GM19035 (cell line): Measurements from ENCODE around the gene LRP1B.

Source experiments
- ATAC-seq: cut with Tn5 transposase; IDR thresholded peaks from one replicate; pipeline ENCODE4 v1.9.1; 2021; ENCODE audit not compliant: unreplicated experiment

LRP1B gene

DNA sequence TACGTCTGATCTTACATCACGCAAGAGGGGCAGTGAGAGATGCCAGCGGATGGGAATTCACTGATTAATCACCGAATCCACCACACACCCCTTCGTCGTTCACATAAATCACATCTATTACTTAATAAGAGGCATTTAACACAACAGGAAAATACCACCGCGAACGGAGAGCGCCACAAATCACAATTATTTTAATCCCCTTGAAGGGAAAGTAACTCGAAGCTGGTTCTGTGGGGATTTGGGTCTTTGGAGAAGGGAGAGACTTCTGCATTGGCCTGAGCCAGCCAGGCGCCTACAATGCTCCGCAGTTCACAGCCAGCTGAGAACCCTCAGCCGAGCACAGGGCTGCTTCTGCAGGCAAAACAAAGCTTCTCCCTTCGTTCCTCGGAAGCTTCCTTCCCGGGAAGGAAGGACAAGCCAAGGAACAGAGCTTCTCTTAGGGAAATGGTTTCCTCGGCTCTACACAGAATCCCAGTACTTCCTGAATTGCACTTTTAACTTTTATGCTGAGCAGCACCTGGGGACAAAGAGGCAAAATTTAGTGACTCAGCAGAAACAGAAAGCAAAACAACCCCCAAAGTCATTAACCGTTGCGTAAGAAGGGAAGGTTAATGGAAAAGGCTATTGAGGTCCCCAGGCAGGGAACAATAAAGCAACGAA, at the start of gene LRP1B:
Gene LRP1B (minus strand): TSS at position 7 of the 660 bp plus-strand sequence. CDS start 287 bp downstream, outside the sequence.
- ATAC-seq = peak; percentile 40

GRCh38 chr2:142179686-142180085, 48.9 kb upstream of the LRP1B start:
- ATAC-seq = no peak

- ATAC-seq = no peak
Measured at GRCh38 chr2:142178604-142179003, 47.8 kb upstream of the LRP1B start.

- no peak for ATAC-seq
Measured at GRCh38 chr2:142176941-142177340, 46.1 kb upstream of the LRP1B start.

DNA sequence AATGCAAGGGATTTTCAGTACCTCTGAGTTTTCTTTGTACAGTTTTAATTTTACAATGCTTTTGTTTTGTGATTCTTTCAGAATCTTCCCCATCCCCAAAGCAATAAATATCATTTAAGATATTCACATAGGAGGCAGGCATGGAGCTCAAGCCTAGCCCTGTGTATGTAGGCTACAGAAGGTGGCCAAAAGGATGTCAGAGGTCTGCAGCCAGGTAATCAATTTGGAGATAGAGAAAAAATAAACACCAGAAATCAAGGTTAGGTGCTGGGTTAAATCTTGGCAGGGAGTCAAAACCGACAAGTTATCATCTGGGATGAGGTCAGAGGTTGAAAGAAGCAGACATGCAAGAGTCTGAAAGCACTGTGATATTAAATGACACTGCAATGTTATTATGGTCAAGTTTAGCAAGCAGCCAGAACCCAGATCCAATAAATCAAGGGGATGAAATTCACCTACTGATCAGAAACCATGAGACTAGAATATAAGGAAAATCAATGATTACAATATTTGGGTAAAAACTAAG, 45.1 kb upstream of the LRP1B start:
- no peak for ATAC-seq

DNA sequence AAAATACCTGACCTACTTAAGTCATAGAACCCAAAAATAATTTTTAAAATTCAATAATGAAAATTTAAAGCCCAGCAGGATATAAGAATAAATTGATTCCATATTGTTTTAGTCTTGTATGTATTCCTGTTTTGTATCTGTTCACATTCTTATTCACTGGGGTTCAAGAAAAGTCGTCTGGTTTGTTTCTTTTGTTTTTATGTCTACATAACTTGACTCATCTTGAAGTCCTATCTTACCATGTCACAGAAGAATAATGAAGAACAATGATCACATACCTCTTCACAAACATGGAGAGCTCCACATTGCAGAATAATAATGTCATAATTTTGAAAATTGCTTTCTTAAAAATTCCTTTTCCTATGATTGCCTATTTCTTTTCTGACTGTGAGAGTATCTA, 43.4 kb upstream of the LRP1B start:
- ATAC-seq = no peak

GRCh38 chr2:142170847-142171246, 40.0 kb upstream of the LRP1B start:
- ATAC-seq = no peak

GRCh38 chr2:142165790-142166189, 35.0 kb upstream of the LRP1B start:
- peak; percentile 95 for ATAC-seq

- no peak for ATAC-seq
Measured at GRCh38 chr2:142153601-142154000, 22.8 kb upstream of the LRP1B start.

DNA sequence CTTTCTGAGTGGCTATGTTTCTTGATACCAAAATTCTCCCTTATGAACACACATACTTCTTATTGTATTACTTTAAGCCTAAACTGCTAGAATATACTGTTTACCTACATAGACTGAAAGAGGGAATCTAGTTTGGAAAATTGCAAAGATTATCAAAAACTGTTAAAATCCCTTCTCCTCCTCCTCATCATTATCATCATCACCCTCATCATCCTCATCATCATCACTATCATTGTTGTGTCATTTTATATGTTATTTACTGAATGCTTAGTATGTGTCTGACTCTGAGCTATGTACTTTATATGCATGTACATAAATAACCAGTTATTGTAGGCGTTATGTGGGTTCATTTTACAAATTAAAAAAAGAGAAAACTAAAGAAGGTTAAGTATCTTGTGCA, 19.6 kb upstream of the LRP1B start:
- ATAC-seq = no peak

GRCh38 chr2:142144547-142144946, 13.7 kb upstream of the LRP1B start:
- ATAC-seq = no peak

DNA sequence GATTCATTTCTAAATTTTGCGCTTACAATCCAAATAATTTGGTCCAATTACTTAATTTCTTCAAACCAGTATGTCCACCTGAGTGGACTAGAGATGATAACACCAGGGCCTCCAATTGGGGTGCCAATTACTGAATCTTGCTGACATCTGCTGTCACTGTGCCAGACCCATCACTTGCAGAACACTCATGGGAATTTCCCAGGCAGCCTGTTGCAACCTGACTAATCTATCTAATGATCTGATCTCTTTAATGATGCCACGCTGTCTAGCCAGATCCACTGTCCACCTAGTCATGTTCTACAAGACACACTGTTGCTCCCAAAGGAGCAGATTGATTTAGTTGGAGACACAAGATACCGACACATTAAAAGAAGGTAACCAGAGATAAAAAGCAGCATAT, 11.8 kb upstream of the LRP1B start:
- ATAC-seq = no peak

GRCh38 chr2:142140434-142140845, 9.6 kb upstream of the LRP1B start:
- no peak for ATAC-seq

GRCh38 chr2:142139384-142139783, 8.6 kb upstream of the LRP1B start:
- no peak for ATAC-seq

DNA sequence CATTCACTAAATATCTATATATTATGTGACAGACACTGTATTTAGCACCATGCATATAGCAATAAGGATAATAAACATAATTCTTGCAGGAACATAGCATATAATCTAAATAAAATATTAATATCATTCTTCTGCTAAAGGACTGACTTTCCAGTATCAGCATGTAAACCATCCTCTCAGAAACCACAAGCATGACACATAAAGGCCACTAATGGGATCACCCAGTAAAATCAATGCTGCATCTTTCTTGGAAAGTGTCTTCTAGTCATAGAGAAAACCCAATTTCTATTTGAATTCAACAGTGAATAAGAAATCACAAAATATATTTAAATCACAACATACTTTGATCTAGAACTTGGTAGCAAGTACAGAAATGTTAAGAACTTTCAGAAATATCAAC, 5.8 kb upstream of the LRP1B start:
- no peak for ATAC-seq

- ATAC-seq = no peak
Measured at GRCh38 chr2:142134911-142135310, 4.1 kb upstream of the LRP1B start.

- ATAC-seq = peak; percentile 34
Measured at GRCh38 chr2:142130111-142131009, 456 bp downstream of the LRP1B start.

GRCh38 chr2:142128105-142128504, 2.7 kb downstream of the LRP1B start:
- no peak for ATAC-seq

DNA sequence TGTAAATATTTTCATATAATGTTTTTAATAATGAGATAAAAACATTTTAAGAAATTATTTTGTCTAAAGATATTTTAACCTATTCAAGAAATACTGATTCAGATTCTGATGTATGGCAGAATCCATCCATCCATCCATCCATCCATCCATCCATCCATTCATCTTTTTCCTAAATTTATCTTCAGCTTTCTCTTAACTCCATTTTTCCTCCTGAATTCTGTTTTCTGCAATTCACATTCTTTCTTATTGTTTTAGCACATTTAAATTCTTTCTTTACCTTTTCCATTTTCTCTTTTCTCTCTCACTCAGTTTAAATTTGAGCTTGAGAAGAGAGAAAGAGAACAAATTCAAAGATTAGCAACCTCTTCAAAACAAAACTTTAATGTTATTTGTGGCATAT, 3.6 kb downstream of the LRP1B start:
- ATAC-seq = no peak

DNA sequence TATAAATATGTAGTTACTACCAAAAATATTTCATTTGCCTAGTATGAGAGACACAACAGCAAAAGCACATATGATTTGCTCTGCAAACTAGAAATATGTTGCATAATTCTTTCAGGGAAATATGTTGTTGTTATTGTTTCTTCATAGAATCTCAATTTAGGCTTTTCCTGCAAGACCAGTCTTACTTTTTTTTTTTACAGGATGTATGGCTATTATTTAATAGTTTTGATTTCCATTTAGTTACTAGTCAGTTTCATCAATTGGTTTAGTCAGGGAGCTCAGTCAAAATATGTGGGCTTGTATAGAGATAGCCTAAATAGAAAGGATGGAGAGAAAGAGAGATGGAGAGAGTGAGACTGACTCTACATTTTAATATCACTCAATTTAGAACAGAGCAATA, 6.1 kb downstream of the LRP1B start:
- no peak for ATAC-seq

- ATAC-seq = no peak
Measured at GRCh38 chr2:142119347-142119746, 11.5 kb downstream of the LRP1B start.

GRCh38 chr2:142112757-142113221, 18.0 kb downstream of the LRP1B start:
- ATAC-seq = no peak
